Heart left ventricle (tissue), 16 donors: ENCODE results near the gene DDA1. TPM values are rescaled to one million over a fixed set of nuclear protein-coding genes. Genes with fewer than 3 reads are reported as not detected.
A peak's percentile ranks its signal among the peaks of the same experiment; 100 is the strongest.

Experiments
- ATAC-seq, 4 donors: fragments of 200-7000 bp; cut with Tn5 transposase; one replicate each; pipeline ENCODE4 v1.9.1; 2020 to 2022; ENCODE audit warnings: moderate library complexity in 4 of 4, mild to moderate bottlenecking in 3 of 4, moderate number of reproducible peaks in 1 of 4
- DNase-seq, 5 donors: peaks; one replicate each; pipeline ENCODE4 v3.0.0-alpha.2; 2020
- H3K27ac ChIP-seq, 12 donors: fragments of 200-600 bp; sonication (generic) in 4 of 12; one replicate each; pipeline versions ENCODE4 v1.5.0 to v1.8.0; 2016 to 2022; ENCODE audit warnings: mild to moderate bottlenecking in 2 of 12
- H3K27me3 ChIP-seq, 9 donors: fragments of 200-600 bp; sonication (generic) in 2 of 9; one replicate each; pipeline versions ENCODE4 v1.5.1 to v1.8.0; 2016 to 2022; ENCODE audit warnings: mild to moderate bottlenecking in 3 of 9
- H3K36me3 ChIP-seq, 9 donors: fragments of 200-600 bp; sonication (generic) in 2 of 9; one replicate each; pipeline versions ENCODE4 v1.5.0 to v1.8.0; 2018 to 2022; ENCODE audit warnings: mild to moderate bottlenecking in 2 of 9
- H3K4me1 ChIP-seq, 12 donors: fragments of 200-600 bp; sonication (generic) in 4 of 12; one replicate each; pipeline versions ENCODE4 v1.5.0 to v1.8.0; 2016 to 2022; ENCODE audit warnings: mild to moderate bottlenecking in 3 of 12
- H3K4me3 ChIP-seq, 12 donors: fragments of 200-600 bp; sonication (generic) in 4 of 12; one replicate each; pipeline versions ENCODE4 v1.5.0 to v1.8.0; 2017 to 2022; ENCODE audit warnings: mild to moderate bottlenecking in 9 of 12, moderate library complexity in 4 of 12
- H3K9me3 ChIP-seq, 12 donors: fragments of 200-600 bp; sonication (generic) in 4 of 12; one replicate each; pipeline versions ENCODE4 v1.5.0 to v1.8.0; 2016 to 2022; ENCODE audit warnings: mild to moderate bottlenecking in 1 of 12
- CTCF ChIP-seq, 12 donors: fragments of 200-600 bp; sonication (generic) in 4 of 12; IDR thresholded peaks; one replicate each; pipeline versions ENCODE4 v1.5.0 to v1.8.0; 2018 to 2022; ENCODE audit warnings: antibody characterized with exemption in 12 of 12, mild to moderate bottlenecking in 5 of 12
- POLR2A ChIP-seq, 2 donors: fragments of 450-650 bp; IDR thresholded peaks; one replicate each; pipeline ENCODE4 v1.6.1; 2017; ENCODE audit warnings: antibody characterized with exemption in 2 of 2, mild to moderate bottlenecking in 2 of 2, moderate library complexity in 2 of 2
- WGBS, 4 donors: extraction: QIAGEN DNeasy Blood & Tissue Kit in 2 of 4; methylation state at CpG; one replicate each; pipeline versions ENCODE4 v1.1.5 to v1.1.7; 2013 to 2018; 5-methylcytosine and 5-hydroxymethylcytosine counted together
- intact Hi-C, 10 donors: fragments of 100-400 bp; cut with DNase I; formaldehyde crosslinking; loops; one replicate each; pipeline versions ENCODE4 v1.11.1 to v1.14.2; 2022
- long read RNA-seq, 3 donors: library from polyadenylated mRNA; unstranded; transcript quantifications; one replicate each; pipeline ENCODE4 v2.0.0, GENCODE V29; 2020 to 2021
- polyA plus RNA-seq, 2 donors: library from polyadenylated mRNA; stranded (reverse); fragments of 200-250 nt; gene quantifications; one replicate each; pipeline ENCODE4 v1.2.3, GENCODE V29; 2013
- total RNA-seq, 9 donors: library from RNA; depleted of rRNA in 2 of 9; stranded (reverse); fragments of >200 nt in 2 of 9; fragmentation: NEBNext Ultra II Directional in 3 of 9; extraction: Animal tissue kit (Norgen Biotek cat#: 25700) in 3 of 9; gene quantifications; one replicate each; pipeline versions ENCODE4 v1.1.0 to v1.2.4, GENCODE V29; 2016 to 2023
- donor health status: ischemic (EF 13 %, LVEDD 7.1; RV severe dilation, severe dysfunction).
- donor health status: healthy with polysubstance abuse.
- donor health status: DM: no; HTN: yes; CAD: no.
- donor health status: DM: no; HTN: no; CAD: no.
- donor health status: ischemic (EF 25% LVEDD 6.9; RV normal size, moderate dysfunction).
- donor health status: ischemic (EF 25% LVEDD 5.7; RV mildly dilated, moderate dysfunction).
- donor health status: healthy.
- donor health status: DM: yes; HTN: yes; CAD: no.
- donor health status: ischemic (EF 35%, LVEDD 5.7; RV mildly dilated, moderate dysfunction).
- donor health status: nonischemic (EF 11% LVEDD 7.7; RV severe dilation, severe dysfunction).
- donor health status: DM: yes; HTN: yes; CAD: no.
- donor health status: PGD.
- donor health status: ischemic (EF 29% LVEDD 5.4; RV normal size, mild dysfunction).
- donor health status: nonischemic (EF 23%, LVEDD 6.1; RV moderate dilation, normal function).

The DDA1 gene
- total RNA-seq (10 to 100 TPM; 13.9 to 47.1 (median 35.7) TPM), polyA plus RNA-seq (10 to 100 TPM; 64.8 to 84.6 TPM)
- long read RNA-seq, donor 1, full-length matches to known transcripts: 21 of 29 reads
- long read RNA-seq, donor 1, partial matches to known transcripts: 0 of 29 reads
- long read RNA-seq, donor 1, other reads (novel, unspliced or antisense): 8 of 29 reads
- long read RNA-seq, donor 2, full-length matches to known transcripts: 10 of 31 reads
- long read RNA-seq, donor 2, partial matches to known transcripts: 3 of 31 reads
- long read RNA-seq, donor 2, other reads (novel, unspliced or antisense): 18 of 31 reads
- long read RNA-seq, donor 3, full-length matches to known transcripts: 17 of 28 reads
- long read RNA-seq, donor 3, partial matches to known transcripts: 0 of 28 reads
- long read RNA-seq, donor 3, other reads (novel, unspliced or antisense): 11 of 28 reads

GRCh38 chr19:17309198-17309964, at the start of gene DDA1:
TSS of gene DDA1 (plus strand) at chr19:17309563. CDS start at chr19:17309655, 92 bp downstream.
- Histone ChIP-seq H3K27ac (peak within 1 kb of the TSS in 11 of 12 donors; percentile 51 to 84 (median 76)), H3K4me1 (peaks cover 3 to 54% (median 36%) of the 10 kb centered on the region in 12 donors), H3K27me3 (no peaks in the 10 kb centered on the region), H3K4me3 (peak within 1 kb of the TSS; percentile 58 to 98 (median 84)), H3K36me3 (peaks cover 0 to 13% (median 8%) of the 10 kb centered on the region in 9 donors), H3K9me3 (no peaks in the 10 kb centered on the region)
- DNase-seq: peak; percentile 98 to 100 (median 100)
- 0 to 1% (median 0%) methylated on average over 28 to 46 of the region's 46 CpGs for WGBS, 4 donors
- no peak for TF ChIP-seq CTCF (IDR thresholded peaks at IDR 0.05)
- TF ChIP-seq POLR2A (IDR thresholded peaks at IDR 0.05): peak in 1 of 2 donors; percentile 55
- intact Hi-C loops: loop anchor here in 1 of 10 donors (2.0 kb wide), 1 partner anchor 25 kb away; the partner anchor contains the start of gene ANO8
- peak; percentile 87 to 94 (median 93) for ATAC-seq

- DNase-seq (no peak), ATAC-seq (no peak)
- intact Hi-C loops: loop anchor here in 3 of 10 donors (2.0 to 10.0 kb wide), 3 partner anchors 23 to 185 kb away; partner anchors contain the start of genes USE1 (in 2 of the 3), HAUS8 (in 1 of the 3) and MYO9B (in 1 of the 3)
- no peak overlapping the region for H3K27ac ChIP-seq
- peaks cover 0 to 7% (median 2%) of the 10 kb centered on the region in 12 donors for H3K4me1 ChIP-seq
- no peaks in the 10 kb centered on the region for H3K27me3 ChIP-seq
- peaks cover 0 to 12% (median 2%) of the 10 kb centered on the region in 12 donors for H3K9me3 ChIP-seq
- peaks cover 0 to 44% (median 9%) of the 10 kb centered on the region in 9 donors for H3K36me3 ChIP-seq
- no peak overlapping the region for H3K4me3 ChIP-seq
- TF ChIP-seq POLR2A (IDR thresholded peaks at IDR 0.05) (no peak), CTCF (IDR thresholded peaks at IDR 0.05) (no peak)
- WGBS, 4 donors: 45 to 67% (median 55%) methylated on average over 1 of the region's 1 CpG
Measured at GRCh38 chr19:17259934-17260333, 49.4 kb upstream of the DDA1 start.

GRCh38 chr19:17260842-17261325, 48.5 kb upstream of the DDA1 start:
- 20 to 24% (median 22%) methylated on average over 15 of the region's 15 CpGs for WGBS, 4 donors
- intact Hi-C loops: loop anchor here in 3 of 10 donors (2.0 to 10.0 kb wide), 3 partner anchors 22 to 186 kb away; partner anchors contain the start of genes USE1 (in 2 of the 3), HAUS8 (in 1 of the 3) and MYO9B (in 1 of the 3)
- no peaks in the 10 kb centered on the region for H3K27me3 ChIP-seq

More at GRCh38 chr19:17260842-17261325, 48.5 kb upstream of the DDA1 start:
- H3K4me3 ChIP-seq: peak overlapping the region in 2 of 12 donors; percentile 9 to 17
- peaks cover 0 to 12% (median 2%) of the 10 kb centered on the region in 12 donors for H3K9me3 ChIP-seq
- peaks cover 0 to 9% (median 5%) of the 10 kb centered on the region in 12 donors for H3K4me1 ChIP-seq
- DNase-seq (peak; percentile 73 to 90 (median 83)), ATAC-seq (peak; percentile 65 to 87 (median 84))
- TF ChIP-seq CTCF (IDR thresholded peaks at IDR 0.05): peak; percentile 78 to 92 (median 88)
- TF ChIP-seq POLR2A (IDR thresholded peaks at IDR 0.05): no peak
- no peak overlapping the region for H3K27ac ChIP-seq
- peaks cover 0 to 36% (median 5%) of the 10 kb centered on the region in 9 donors for H3K36me3 ChIP-seq
